OCI-LY7 (cell line): Measurements from ENCODE around the gene PROSER1. TPM values are rescaled to one million over a fixed set of nuclear protein-coding genes. Genes with fewer than 3 reads are reported as not detected.

Source experiments
- BruUV-seq: library from RNA; stranded (reverse); fragments of 400-500 nt; replicated peaks from 2 replicates; lab custom pipeline; 2021; lab: Mats Ljungman, UMichigan
- CTCF ChIA-PET: fragments of 300-600 bp; sonication (Branson Sonifier 250); formaldehyde crosslinking; loops from one replicate; lab custom pipeline; 2022; ENCODE audit warnings: antibody characterized with exemption; ENCODE audit not compliant: unreplicated experiment; lab: Charles Lee
- POLR2A ChIA-PET: fragments of 300-600 bp; sonication (Branson Sonifier 250); formaldehyde crosslinking; loops from one replicate; lab custom pipeline; 2022; ENCODE audit warnings: antibody characterized with exemption; lab: Charles Lee
- DNase-seq: peaks from one replicate; pipeline ENCODE4 v3.0.0-alpha.2; 2015; ENCODE audit warnings: low spot score
- H2AFZ ChIP-seq: fragments of 200-600 bp; sonication (generic), shearing (Covaris generic); 2 replicates; pipeline ENCODE4 v1.6.1; 2014; ENCODE audit warnings: mild to moderate bottlenecking, antibody characterized with exemption, low read length, moderate library complexity
- H3K27ac ChIP-seq: fragments of 200-600 bp; sonication (generic); 2 replicates; pipeline ENCODE4 v1.5.1; 2014; ENCODE audit warnings: mixed run types, low read depth, mild to moderate bottlenecking, moderate library complexity, low read length, inconsistent platforms; ENCODE audit not compliant: poor library complexity, severe bottlenecking
- H3K36me3 ChIP-seq: fragments of 200-600 bp; sonication (generic); 2 replicates; pipeline ENCODE4 v1.6.1; 2014; ENCODE audit warnings: mild to moderate bottlenecking, antibody characterized with exemption, low read length, moderate library complexity, mixed read lengths; ENCODE audit not compliant: insufficient read depth
- H3K4me1 ChIP-seq: fragments of 200-600 bp; sonication (generic); 2 replicates; pipeline ENCODE4 v1.5.1; 2014; ENCODE audit warnings: mild to moderate bottlenecking, low read length; ENCODE audit not compliant: insufficient read depth, poor library complexity, severe bottlenecking
- H3K4me2 ChIP-seq: fragments of 200-600 bp; sonication (generic); 2 replicates; pipeline ENCODE4 v1.6.1; 2014; ENCODE audit warnings: mild to moderate bottlenecking, low read length
- H3K4me3 ChIP-seq: fragments of 200-600 bp; sonication (generic); 2 replicates; pipeline ENCODE4 v1.5.1; 2014; ENCODE audit warnings: mild to moderate bottlenecking, low read depth, low read length; ENCODE audit not compliant: poor library complexity, severe bottlenecking
- H3K79me2 ChIP-seq: fragments of 200-600 bp; sonication (generic); 2 replicates; pipeline ENCODE4 v1.6.1; 2016; ENCODE audit warnings: low read depth, mild to moderate bottlenecking, low read length, moderate library complexity, mixed read lengths; ENCODE audit not compliant: insufficient read depth
- H3K9me2 ChIP-seq: fragments of 200-600 bp; sonication (generic); 2 replicates; pipeline ENCODE4 v1.6.1; 2016; ENCODE audit warnings: mild to moderate bottlenecking, low read length, mixed read lengths; ENCODE audit not compliant: insufficient read depth
- H3K9me3 ChIP-seq: fragments of 200-600 bp; sonication (generic); 2 replicates; pipeline ENCODE4 v1.6.1; 2014; ENCODE audit warnings: mild to moderate bottlenecking, mixed run types, low read length, mixed read lengths
- H4K20me1 ChIP-seq: fragments of 200-600 bp; sonication (generic); 2 replicates; pipeline ENCODE4 v1.6.1; 2014; ENCODE audit warnings: mild to moderate bottlenecking, antibody characterized with exemption, low read length, moderate library complexity, mixed read lengths; ENCODE audit not compliant: insufficient read depth
- EZH2phosphoT487 ChIP-seq: fragments of 200-600 bp; sonication (generic); IDR thresholded peaks from 2 replicates; pipeline ENCODE4 v1.6.1; 2018; ENCODE audit warnings: low read depth, borderline replicate concordance, mild to moderate bottlenecking, mixed run types, antibody characterized with exemption, low read length, moderate library complexity, mixed read lengths
- intact Hi-C: fragments of 100-400 bp; cut with micrococcal nuclease; formaldehyde crosslinking; loops from one replicate; pipeline ENCODE4 v1.10.0; 2022; ENCODE audit not compliant: unreplicated experiment
- total RNA-seq, 2 experiments: library from RNA; depleted of rRNA in 1 of 2; stranded (reverse); fragments of >200 nt in 1 of 2; shearing (Covaris generic) in 1 of 2; gene quantifications; 2 replicates each; pipeline ENCODE4 v1.2.3, GENCODE V29; 2014 to 2022
- TF ChIP-seq, protein P1 (sequence below): fragments of 200-600 bp; sonication (generic); conservative IDR thresholded peaks from 2 replicates; pipeline ENCODE4 v1.5.1; 2014; ENCODE audit warnings: mild to moderate bottlenecking, antibody characterized with exemption, low read length, moderate library complexity, mixed read lengths

Gene PROSER1
- total RNA-seq, 2 experiments from 2014 or later = 43.3 to 85.8 TPM

DNA sequence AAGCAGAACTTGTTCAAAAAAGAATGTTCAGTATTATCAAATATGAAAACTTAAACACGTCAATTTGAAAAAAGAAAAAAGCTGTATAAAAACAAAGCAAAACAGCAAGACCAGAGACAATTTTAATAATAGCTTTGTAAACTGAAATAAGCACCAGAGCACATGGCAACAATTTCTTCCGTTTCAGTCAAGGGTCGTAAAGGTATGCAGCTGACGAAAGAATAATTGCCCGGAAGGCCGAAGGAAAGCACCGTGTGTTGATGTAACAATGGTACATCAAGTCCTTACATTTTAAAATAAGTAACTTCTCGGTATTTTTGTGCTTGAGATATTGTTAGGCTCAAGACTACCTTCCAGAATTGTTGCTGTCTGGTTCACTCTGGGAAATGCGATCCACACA lies 1.7 kb downstream of the PROSER1 start:
- Histone ChIP-seq H3K4me2 (peak overlapping the region; percentile 87), H2AFZ (peak overlapping the region; percentile 70; the same call in 1 of the 2 replicates), H3K27ac (peak overlapping the region; percentile 80), H3K9me2 (no peaks in the 10 kb centered on the region), H3K36me3 (peaks cover 30% of the 10 kb centered on the region), H3K4me3 (peak overlapping the region; percentile 93), H4K20me1 (peaks cover 23% of the 10 kb centered on the region), H3K79me2 (peaks cover 93% of the 10 kb centered on the region), H3K4me1 (peaks cover 36% of the 10 kb centered on the region), H3K9me3 (no peaks in the 10 kb centered on the region)
- CTCF ChIA-PET = no interaction called here
- no peak for TF ChIP-seq EZH2phosphoT487
- TF ChIP-seq, protein P1, sequence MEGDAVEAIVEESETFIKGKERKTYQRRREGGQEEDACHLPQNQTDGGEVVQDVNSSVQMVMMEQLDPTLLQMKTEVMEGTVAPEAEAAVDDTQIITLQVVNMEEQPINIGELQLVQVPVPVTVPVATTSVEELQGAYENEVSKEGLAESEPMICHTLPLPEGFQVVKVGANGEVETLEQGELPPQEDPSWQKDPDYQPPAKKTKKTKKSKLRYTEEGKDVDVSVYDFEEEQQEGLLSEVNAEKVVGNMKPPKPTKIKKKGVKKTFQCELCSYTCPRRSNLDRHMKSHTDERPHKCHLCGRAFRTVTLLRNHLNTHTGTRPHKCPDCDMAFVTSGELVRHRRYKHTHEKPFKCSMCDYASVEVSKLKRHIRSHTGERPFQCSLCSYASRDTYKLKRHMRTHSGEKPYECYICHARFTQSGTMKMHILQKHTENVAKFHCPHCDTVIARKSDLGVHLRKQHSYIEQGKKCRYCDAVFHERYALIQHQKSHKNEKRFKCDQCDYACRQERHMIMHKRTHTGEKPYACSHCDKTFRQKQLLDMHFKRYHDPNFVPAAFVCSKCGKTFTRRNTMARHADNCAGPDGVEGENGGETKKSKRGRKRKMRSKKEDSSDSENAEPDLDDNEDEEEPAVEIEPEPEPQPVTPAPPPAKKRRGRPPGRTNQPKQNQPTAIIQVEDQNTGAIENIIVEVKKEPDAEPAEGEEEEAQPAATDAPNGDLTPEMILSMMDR = no peak
- peak; percentile 68 for DNase-seq
- intact Hi-C loops = loop anchor here (2.0 to 10.0 kb wide), 4 partner anchors 565 to 1979 kb away; partner anchors contain the start of genes SUPT20H and UFM1
- no TSS peak for BruUV-seq
- POLR2A ChIA-PET = interaction anchor here (0.9 to 2.4 kb wide), 6 partner anchors 10 to 893 kb away, joined by 3 to 9 read pairs (median 4); no protein-coding TSS in a partner anchor

DNA sequence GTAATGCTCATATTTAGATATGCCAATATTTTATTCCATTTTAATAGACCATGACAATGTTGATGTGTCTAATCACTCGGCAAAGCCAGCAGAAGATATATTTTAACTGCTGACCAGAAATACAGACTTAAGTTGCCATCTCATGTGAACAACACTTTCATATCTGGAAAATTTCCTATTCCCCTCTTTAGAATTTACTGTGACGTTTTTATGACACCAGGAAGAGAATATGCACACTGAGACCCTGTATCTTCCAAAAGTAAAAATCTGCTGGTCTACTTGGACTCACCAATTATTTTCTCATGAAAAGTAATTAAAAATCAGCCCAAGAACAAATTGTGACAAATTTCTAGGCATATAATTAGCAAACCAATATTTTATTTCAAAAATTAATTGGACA lies 2.1 kb downstream of the PROSER1 start:
- intact Hi-C loops = loop anchor here (2.0 to 10.0 kb wide), 4 partner anchors 565 to 1978 kb away; partner anchors contain the start of genes SUPT20H and UFM1
- peak overlapping the region; percentile 80 for H3K27ac ChIP-seq
- peaks cover 30% of the 10 kb centered on the region for H3K36me3 ChIP-seq
- H3K9me3 ChIP-seq = no peaks in the 10 kb centered on the region
- peaks cover 32% of the 10 kb centered on the region for H3K4me1 ChIP-seq
- POLR2A ChIA-PET = interaction anchor here (0.5 to 2.4 kb wide), 8 partner anchors 9 to 1747 kb away, joined by 3 to 9 read pairs (median 4); no protein-coding TSS in a partner anchor
- peaks cover 23% of the 10 kb centered on the region for H4K20me1 ChIP-seq
- H3K9me2 ChIP-seq = no peaks in the 10 kb centered on the region
- H2AFZ ChIP-seq = peak overlapping the region; percentile 70; the same call in 1 of the 2 replicates
- CTCF ChIA-PET = no interaction called here
- no TSS peak for BruUV-seq
- peaks cover 93% of the 10 kb centered on the region for H3K79me2 ChIP-seq
- TF ChIP-seq EZH2phosphoT487 = no peak
- TF ChIP-seq, protein P1 = no peak
- no peak for DNase-seq
- peak overlapping the region; percentile 93 for H3K4me3 ChIP-seq
- peak overlapping the region; percentile 87 for H3K4me2 ChIP-seq

DNA sequence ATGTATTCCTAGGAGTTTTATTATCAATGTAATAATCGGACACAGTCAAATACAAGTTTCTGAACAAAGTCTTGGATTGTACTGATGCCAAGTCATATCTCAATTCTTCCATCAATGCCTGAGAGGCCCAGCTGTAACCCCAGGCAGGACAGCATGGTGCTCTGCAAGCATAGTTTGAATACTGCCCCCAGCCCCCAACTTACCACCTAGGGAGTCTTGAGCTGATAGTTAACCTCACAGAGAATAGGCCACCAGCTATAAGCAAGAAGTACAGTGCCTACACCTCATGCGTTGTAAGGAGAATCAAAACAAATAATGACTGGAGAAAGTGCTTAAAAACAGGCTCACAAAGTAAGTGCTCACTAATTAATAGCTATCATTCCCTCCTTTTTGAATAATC lies 2.7 kb downstream of the PROSER1 start:
- no peak for TF ChIP-seq EZH2phosphoT487
- TF ChIP-seq, protein P1 = no peak
- Histone ChIP-seq H3K27ac (peak overlapping the region; percentile 80), H3K9me2 (no peaks in the 10 kb centered on the region), H3K4me3 (peak overlapping the region; percentile 93), H4K20me1 (peaks cover 23% of the 10 kb centered on the region; the same call in 1 of the 2 replicates), H3K4me1 (peaks cover 26% of the 10 kb centered on the region), H2AFZ (no peak overlapping the region), H3K9me3 (no peaks in the 10 kb centered on the region), H3K36me3 (peaks cover 30% of the 10 kb centered on the region), H3K79me2 (peaks cover 93% of the 10 kb centered on the region), H3K4me2 (peak overlapping the region; percentile 87)
- CTCF ChIA-PET = no interaction called here
- no TSS peak for BruUV-seq
- intact Hi-C loops = loop anchor here (5.0 to 10.0 kb wide), 3 partner anchors 690 to 1978 kb away; partner anchors contain the start of genes SUPT20H and UFM1
- DNase-seq = peak; percentile 11
- POLR2A ChIA-PET = interaction anchor here (0.5 to 2.4 kb wide), 6 partner anchors 9 to 1747 kb away, joined by 3 to 9 read pairs (median 6); no protein-coding TSS in a partner anchor
